ENCODE measurements around the gene UCP2.

GRCh38 chr11:73981051-73981805 lies 1.4 kb downstream of the UCP2 start:
- TF ChIP-seq CTCF (IDR thresholded peaks at IDR 0.05) (no peak), POLR2A (IDR thresholded peaks at IDR 0.05) (no peak), EP300 (IDR thresholded peaks at IDR 0.05) (no peak)
